HCT116 (cell line): Measurements from ENCODE around the gene ITIH3. TPM values are rescaled to one million over a fixed set of nuclear protein-coding genes. Genes with fewer than 3 reads are reported as not detected.

Experiments used
- ATAC-seq: fragments of 200-7000 bp; cut with Tn5 transposase; 2 replicates; pipeline ENCODE4 v1.9.1; 2020; ENCODE audit warnings: mild to moderate bottlenecking, moderate library complexity
- BruUV-seq: library from RNA; stranded (reverse); fragments of 400-500 nt; replicated peaks from 2 replicates; lab custom pipeline; 2021; lab: Mats Ljungman, UMichigan
- CTCF ChIA-PET: fragments of 300-600 bp; sonication (Branson Sonifier 250); formaldehyde crosslinking; loops from one replicate; lab custom pipeline; 2021; ENCODE audit warnings: antibody characterized with exemption; lab: Charles Lee
- POLR2A ChIA-PET: fragments of 300-600, 350-600 bp; sonication (Branson Sonifier 250); formaldehyde crosslinking; loops from one replicate; lab custom pipeline; 2021; ENCODE audit warnings: antibody characterized with exemption; lab: Charles Lee
- RAD21 ChIA-PET, 2 experiments: fragments of 300-600 bp; sonication (Branson Sonifier 250); formaldehyde crosslinking; loops; one replicate each; lab custom pipeline; 2023; ENCODE audit warnings: low total read pairs in 2 of 2; ENCODE audit not compliant: uncharacterized antibody in 2 of 2, unreplicated experiment in 2 of 2, low non-redundant PET in 1 of 2; lab: Charles Lee
- DNase-seq: peaks from one replicate; pipeline ENCODE4 v3.0.0-alpha.2; 2010; ENCODE audit warnings: low read depth, low spot score
- H2AFZ ChIP-seq: fragments of 200-600 bp; shearing (Covaris generic), sonication (generic); 2 replicates; pipeline ENCODE4 v1.6.1; 2017; ENCODE audit warnings: low read depth, mixed run types, mixed read lengths, antibody characterized with exemption, low read length; ENCODE audit not compliant: poor library complexity, severe bottlenecking
- H3K27ac ChIP-seq: 2 replicates; pipeline ENCODE4 v1.5.1; 2012; ENCODE audit warnings: low read depth, low read length
- H3K27me3 ChIP-seq: fragments of 200-600 bp; sonication (generic); 2 replicates; pipeline ENCODE4 v1.6.1; 2016; ENCODE audit warnings: mixed run types, low read length, mixed read lengths; ENCODE audit not compliant: insufficient read depth
- H3K36me3 ChIP-seq, 2 experiments: fragments of 200-500 bp in 1 of 2; fragments of 200-600 bp in 1 of 2; sonication (Bioruptor generic) in 1 of 2; sonication (generic) in 1 of 2; 2 replicates each; pipeline versions ENCODE4 v1.5.1 to v1.6.1; 2014 to 2016; ENCODE audit warnings: low read length in 2 of 2, inconsistent platforms in 1 of 2, mixed read lengths in 1 of 2, mixed run types in 1 of 2; ENCODE audit not compliant: insufficient read depth in 2 of 2, control insufficient read depth in 1 of 2
- H3K4me1 ChIP-seq, 2 experiments: fragments of 200-600 bp in 1 of 2; sonication (generic) in 1 of 2; 2 replicates each; pipeline versions ENCODE4 v1.5.1 to v1.6.1; 2012 to 2017; ENCODE audit warnings: low read length in 2 of 2, inconsistent platforms in 1 of 2, mild to moderate bottlenecking in 1 of 2, mixed read lengths in 1 of 2, mixed run types in 1 of 2, moderate library complexity in 1 of 2; ENCODE audit not compliant: insufficient read depth in 2 of 2, control insufficient read depth in 1 of 2
- H3K4me2 ChIP-seq: fragments of 200-600 bp; sonication (generic); 2 replicates; pipeline ENCODE4 v1.6.1; 2017; ENCODE audit warnings: mixed run types, low read length, mixed read lengths
- H3K4me3 ChIP-seq, 2 experiments: fragments of 200-600 bp in 1 of 2; sonication (generic) in 1 of 2; replicated peaks in 1 of 2; 2 replicates each; pipeline ENCODE4 v1.5.1; 2011 to 2016; ENCODE audit warnings: low read length in 2 of 2, control low read depth in 1 of 2, low read depth in 1 of 2, mild to moderate bottlenecking in 1 of 2, mixed read lengths in 1 of 2, mixed run types in 1 of 2
- H3K79me2 ChIP-seq: fragments of 200-600 bp; sonication (generic); 2 replicates; pipeline ENCODE4 v1.6.1; 2017; ENCODE audit warnings: mild to moderate bottlenecking, mixed run types, low read length, moderate library complexity, mixed read lengths; ENCODE audit not compliant: insufficient read depth
- H3K9ac ChIP-seq: fragments of 200-600 bp; sonication (generic); 2 replicates; pipeline ENCODE4 v1.6.1; 2016; ENCODE audit warnings: low read length, mixed read lengths
- H3K9me2 ChIP-seq: fragments of 200-600 bp; sonication (generic), shearing (Covaris generic); 2 replicates; pipeline ENCODE4 v1.6.1; 2017; ENCODE audit warnings: mixed run types, mild to moderate bottlenecking, moderate library complexity; ENCODE audit not compliant: insufficient read depth
- H3K9me3 ChIP-seq, 2 experiments: fragments of 200-500 bp in 1 of 2; fragments of 200-600 bp in 1 of 2; sonication (Bioruptor generic) in 1 of 2; sonication (generic) in 1 of 2; 2 replicates each; pipeline ENCODE4 v1.6.1; 2014 to 2017; ENCODE audit warnings: low read length in 2 of 2, mixed read lengths in 2 of 2, inconsistent platforms in 1 of 2, low read depth in 1 of 2, mild to moderate bottlenecking in 1 of 2, mixed run types in 1 of 2, moderate library complexity in 1 of 2; ENCODE audit not compliant: control insufficient read depth in 1 of 2, insufficient read depth in 1 of 2
- H4K20me1 ChIP-seq: fragments of 200-600 bp; sonication (generic), shearing (Covaris generic); 2 replicates; pipeline ENCODE4 v1.6.1; 2017; ENCODE audit warnings: mixed run types, mild to moderate bottlenecking, moderate library complexity; ENCODE audit not compliant: insufficient read depth
- CEBPB ChIP-seq: IDR thresholded peaks from 2 replicates; pipeline ENCODE4 v1.6.1; 2012; ENCODE audit warnings: low read depth
- CTCF ChIP-seq, 3 experiments: fragments of 200-600 bp in 1 of 3; sonication (generic) in 1 of 3; IDR thresholded peaks in 2 of 3; conservative IDR thresholded peaks in 1 of 3; 2 replicates each; pipeline ENCODE4 v1.5.1; 2012 to 2017; ENCODE audit warnings: low read depth in 2 of 3, low read length in 2 of 3, antibody characterized with exemption in 1 of 3, borderline replicate concordance in 1 of 3, control low read depth in 1 of 3, mild to moderate bottlenecking in 1 of 3, mixed read lengths in 1 of 3, mixed run types in 1 of 3, moderate library complexity in 1 of 3; ENCODE audit not compliant: insufficient read depth in 1 of 3
- EGR1 ChIP-seq: IDR thresholded peaks from 2 replicates; pipeline ENCODE4 v1.6.1; 2012; ENCODE audit warnings: low read depth
- FOSL1 ChIP-seq: IDR thresholded peaks from 2 replicates; pipeline ENCODE4 v1.6.1; 2012; ENCODE audit warnings: low read depth
- POLR2AphosphoS5 ChIP-seq: IDR thresholded peaks from 2 replicates; pipeline ENCODE4 v1.6.1; 2011; ENCODE audit warnings: mild to moderate bottlenecking, low read depth, low read length, moderate library complexity
- SRF ChIP-seq: IDR thresholded peaks from 2 replicates; pipeline ENCODE4 v1.6.1; 2012; ENCODE audit warnings: low read depth
- intact Hi-C: fragments of 100-400 bp; cut with micrococcal nuclease; formaldehyde crosslinking; loops from 2 replicates; pipeline ENCODE4 v1.10.0; 2022
- total RNA-seq: library from RNA; stranded (reverse); gene quantifications from one replicate; pipeline ENCODE4 v1.2.1, GENCODE V29; 2021; ENCODE audit not compliant: unreplicated experiment

The ITIH3 gene
- total RNA-seq, 1 experiment from 2014 or later: 0.44 TPM

GRCh38 chr3:52827866-52828376 is 33.3 kb downstream of the ITIH3 start:
- H3K4me1 ChIP-seq: peaks cover 20 to 22% of the 10 kb centered on the region in 2 experiments
- H3K79me2 ChIP-seq: no peaks in the 10 kb centered on the region
- intact Hi-C loops: no loop called here
- TF ChIP-seq SRF (no peak), CEBPB (no peak), CTCF (IDR thresholded peaks at IDR 0.05 in 2 of 3, conservative IDR thresholded peaks at IDR 0.05 in 1 of 3; ENCODE audit: borderline replicate concordance in 1 of 3, insufficient read depth in 1 of 3, low read depth in 2 of 3, low read length in 2 of 3) (no peak), FOSL1 (no peak), EGR1 (no peak)
- no peaks in the 10 kb centered on the region for H3K36me3 ChIP-seq
- H2AFZ ChIP-seq: no peak overlapping the region
- H3K4me2 ChIP-seq: no peak overlapping the region
- CTCF ChIA-PET: no interaction called here
- no peaks in the 10 kb centered on the region for H3K27me3 ChIP-seq
- POLR2A ChIA-PET: no interaction called here
- DNase-seq: no peak
- ATAC-seq: no peak
- no peak overlapping the region for H3K4me3 ChIP-seq
- H3K9me2 ChIP-seq: no peaks in the 10 kb centered on the region
- H3K27ac ChIP-seq: no peak overlapping the region
- H3K9me3 ChIP-seq: no peaks in the 10 kb centered on the region
- RAD21 ChIA-PET: no interaction called here
- no peak overlapping the region for H3K9ac ChIP-seq
- H4K20me1 ChIP-seq: no peaks in the 10 kb centered on the region
- BruUV-seq: no TSS peak

- intact Hi-C loops: no loop called here
- BruUV-seq: no TSS peak
- TF ChIP-seq POLR2AphosphoS5: no peak
- TF ChIP-seq SRF: no peak
These were observed 34.9 kb downstream of the ITIH3 start for GRCh38 chr3:52829482-52829881.

More at GRCh38 chr3:52829482-52829881, 34.9 kb downstream of the ITIH3 start:
- Histone ChIP-seq H3K27me3 (no peaks in the 10 kb centered on the region), H3K9me3 (no peaks in the 10 kb centered on the region), H3K4me2 (no peak overlapping the region), H3K9me2 (no peaks in the 10 kb centered on the region), H3K9ac (no peak overlapping the region), H3K79me2 (no peaks in the 10 kb centered on the region), H3K36me3 (no peaks in the 10 kb centered on the region), H3K4me3 (no peak overlapping the region), H4K20me1 (no peaks in the 10 kb centered on the region), H2AFZ (no peak overlapping the region), H3K27ac (no peak overlapping the region), H3K4me1 (peaks cover 20 to 22% of the 10 kb centered on the region in 2 experiments)
- no peak for ATAC-seq
- ChIA-PET POLR2A (no interaction called here), RAD21 (no interaction called here), CTCF (no interaction called here)
- DNase-seq: no peak
